Measurements from ENCODE around the gene CDYL2. TPM values are rescaled to one million over a fixed set of nuclear protein-coding genes. Genes with fewer than 3 reads are reported as not detected.

Gene CDYL2
- total and polyA plus RNA-seq, 4 donors: 8.5 to 15.9 (median 11.7) TPM

- no peaks in the 10 kb centered on the region for H3K36me3 ChIP-seq (ENCODE audit: control insufficient read depth, insufficient read depth, low read length)
- no peak overlapping the region for H3K4me3 ChIP-seq (ENCODE audit: low read depth, low read length)
- 68% methylated on average over 4 of the region's 9 CpGs for WGBS (ENCODE audit: insufficient coverage)
These were observed 33.2 kb upstream of the CDYL2 start for GRCh38 chr16:80837533-80838147.

GRCh38 chr16:80836846-80837245 lies 32.4 kb upstream of the CDYL2 start:
- H3K4me1 ChIP-seq (ENCODE audit: control insufficient read depth, insufficient read depth, low read length): no peaks in the 10 kb centered on the region
- no peak for DNase-seq (ENCODE audit: low read depth in 4 of 6, low spot score in 6 of 6)
- no peak overlapping the region for H3K4me3 ChIP-seq (ENCODE audit: low read depth, low read length)
- no peaks in the 10 kb centered on the region for H3K27me3 ChIP-seq (ENCODE audit: control insufficient read depth, insufficient read depth, low read length)
- no peak overlapping the region for H3K27ac ChIP-seq (ENCODE audit: low read depth, low read length)
- WGBS (ENCODE audit: insufficient coverage): 65% methylated on average over 4 of the region's 4 CpGs
- no peaks in the 10 kb centered on the region for H3K36me3 ChIP-seq (ENCODE audit: control insufficient read depth, insufficient read depth, low read length)
- H3K9me3 ChIP-seq (ENCODE audit: control insufficient read depth, insufficient read depth, low read length): no peaks in the 10 kb centered on the region

More at GRCh38 chr16:80837533-80838147, 33.2 kb upstream of the CDYL2 start:
- Histone ChIP-seq H3K27ac (ENCODE audit: low read depth, low read length) (no peak overlapping the region), H3K27me3 (ENCODE audit: control insufficient read depth, insufficient read depth, low read length) (no peaks in the 10 kb centered on the region), H3K9me3 (ENCODE audit: control insufficient read depth, insufficient read depth, low read length) (no peaks in the 10 kb centered on the region), H3K4me1 (ENCODE audit: control insufficient read depth, insufficient read depth, low read length) (no peaks in the 10 kb centered on the region)
- DNase-seq (ENCODE audit: low read depth in 4 of 6, low spot score in 6 of 6): no peak

- H3K9me3 ChIP-seq (ENCODE audit: control insufficient read depth, insufficient read depth, low read length): no peaks in the 10 kb centered on the region
- H3K36me3 ChIP-seq (ENCODE audit: control insufficient read depth, insufficient read depth, low read length): no peaks in the 10 kb centered on the region
- DNase-seq (ENCODE audit: low read depth in 4 of 6, low spot score in 6 of 6): no peak
- no peaks in the 10 kb centered on the region for H3K27me3 ChIP-seq (ENCODE audit: control insufficient read depth, insufficient read depth, low read length)
- H3K4me1 ChIP-seq (ENCODE audit: control insufficient read depth, insufficient read depth, low read length): no peaks in the 10 kb centered on the region
- no peak overlapping the region for H3K27ac ChIP-seq (ENCODE audit: low read depth, low read length)
- no CpG with 5 or more reads among the region's 5 CpGs for WGBS (ENCODE audit: insufficient coverage)
- no peak overlapping the region for H3K4me3 ChIP-seq (ENCODE audit: low read depth, low read length)
These were observed 31.8 kb upstream of the CDYL2 start for GRCh38 chr16:80836202-80836601.

DNA sequence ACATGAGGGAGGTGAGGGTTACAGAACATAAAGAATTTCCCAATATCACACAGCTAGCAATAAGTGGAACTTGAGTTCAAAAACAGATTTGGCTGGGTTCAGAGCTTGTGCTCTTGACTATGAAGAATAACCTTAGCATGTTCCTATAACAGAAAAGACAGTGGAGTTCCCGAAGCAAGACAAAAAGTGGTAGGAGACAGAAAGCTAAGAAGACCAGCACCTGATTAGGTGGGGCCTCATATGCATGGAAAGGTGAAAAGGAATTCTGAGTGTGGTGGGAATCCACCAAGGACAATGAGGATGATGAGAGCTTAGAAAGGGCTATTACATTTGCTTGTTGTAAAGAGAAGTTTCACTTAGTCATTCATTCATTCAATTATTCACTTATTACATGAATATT lies 26.6 kb upstream of the CDYL2 start:
- Histone ChIP-seq H3K4me1 (ENCODE audit: control insufficient read depth, insufficient read depth, low read length) (no peaks in the 10 kb centered on the region), H3K9me3 (ENCODE audit: control insufficient read depth, insufficient read depth, low read length) (no peaks in the 10 kb centered on the region), H3K36me3 (ENCODE audit: control insufficient read depth, insufficient read depth, low read length) (no peaks in the 10 kb centered on the region), H3K4me3 (ENCODE audit: low read depth, low read length) (no peak overlapping the region), H3K27me3 (ENCODE audit: control insufficient read depth, insufficient read depth, low read length) (no peaks in the 10 kb centered on the region), H3K27ac (ENCODE audit: low read depth, low read length) (no peak overlapping the region)
- 82% methylated on average over 1 of the region's 1 CpG for WGBS (ENCODE audit: insufficient coverage)
- no peak for DNase-seq (ENCODE audit: low read depth in 4 of 6, low spot score in 6 of 6)

GRCh38 chr16:80828495-80828894 lies 24.1 kb upstream of the CDYL2 start:
- Histone ChIP-seq H3K27me3 (ENCODE audit: control insufficient read depth, insufficient read depth, low read length) (no peaks in the 10 kb centered on the region), H3K36me3 (ENCODE audit: control insufficient read depth, insufficient read depth, low read length) (no peaks in the 10 kb centered on the region), H3K4me1 (ENCODE audit: control insufficient read depth, insufficient read depth, low read length) (no peaks in the 10 kb centered on the region), H3K4me3 (ENCODE audit: low read depth, low read length) (no peak overlapping the region), H3K27ac (ENCODE audit: low read depth, low read length) (no peak overlapping the region), H3K9me3 (ENCODE audit: control insufficient read depth, insufficient read depth, low read length) (no peaks in the 10 kb centered on the region)
- WGBS (ENCODE audit: insufficient coverage): 67% methylated on average over 1 of the region's 4 CpGs
- no peak for DNase-seq (ENCODE audit: low read depth in 4 of 6, low spot score in 6 of 6)

DNA sequence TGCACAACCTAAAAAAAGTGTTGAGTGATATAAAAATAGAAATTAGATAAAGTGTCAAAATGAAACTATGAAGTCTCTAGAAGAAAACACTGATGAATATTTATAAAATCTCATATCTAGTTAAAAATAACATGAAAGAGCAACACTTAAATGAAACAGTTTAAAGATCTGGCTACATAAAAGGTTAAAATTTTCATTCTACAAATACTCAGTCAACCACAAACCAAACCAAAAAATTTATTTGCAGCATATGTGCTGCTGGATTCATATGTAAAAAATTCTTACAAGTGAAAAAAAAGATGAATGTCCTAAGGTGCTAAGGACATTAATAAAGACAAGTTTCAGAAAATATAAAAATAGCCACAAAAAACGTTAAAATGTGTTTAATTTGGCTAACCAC lies 22.6 kb upstream of the CDYL2 start:
- DNase-seq (ENCODE audit: low read depth in 4 of 6, low spot score in 6 of 6): no peak
- no peak overlapping the region for H3K27ac ChIP-seq (ENCODE audit: low read depth, low read length)
- no peak overlapping the region for H3K4me3 ChIP-seq (ENCODE audit: low read depth, low read length)
- no peaks in the 10 kb centered on the region for H3K4me1 ChIP-seq (ENCODE audit: control insufficient read depth, insufficient read depth, low read length)
- H3K27me3 ChIP-seq (ENCODE audit: control insufficient read depth, insufficient read depth, low read length): no peaks in the 10 kb centered on the region
- H3K36me3 ChIP-seq (ENCODE audit: control insufficient read depth, insufficient read depth, low read length): no peaks in the 10 kb centered on the region
- no CpG with 5 or more reads among the region's 1 CpG for WGBS (ENCODE audit: insufficient coverage)
- H3K9me3 ChIP-seq (ENCODE audit: control insufficient read depth, insufficient read depth, low read length): no peaks in the 10 kb centered on the region

DNA sequence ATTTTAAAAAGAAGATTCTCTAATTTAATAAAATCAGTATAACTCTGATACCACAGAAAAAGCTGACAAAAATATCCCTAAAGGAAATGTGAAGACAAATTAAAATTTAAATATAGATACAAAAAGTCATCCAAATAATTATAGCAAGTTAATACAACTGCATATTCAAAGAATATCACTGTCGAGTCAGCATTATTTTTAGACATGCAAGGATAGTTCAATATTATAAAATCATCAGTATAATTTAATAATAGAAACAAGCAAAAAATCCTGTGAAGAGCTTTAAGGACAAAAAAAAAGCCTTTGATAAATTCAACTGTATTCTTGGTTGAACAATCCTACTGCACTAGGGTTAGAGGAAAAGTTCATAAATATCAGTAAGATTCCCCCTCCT lies 21.0 kb upstream of the CDYL2 start:
- Histone ChIP-seq H3K27ac (ENCODE audit: low read depth, low read length) (no peak overlapping the region), H3K36me3 (ENCODE audit: control insufficient read depth, insufficient read depth, low read length) (no peaks in the 10 kb centered on the region), H3K4me1 (ENCODE audit: control insufficient read depth, insufficient read depth, low read length) (no peaks in the 10 kb centered on the region), H3K4me3 (ENCODE audit: low read depth, low read length) (no peak overlapping the region), H3K27me3 (ENCODE audit: control insufficient read depth, insufficient read depth, low read length) (no peaks in the 10 kb centered on the region), H3K9me3 (ENCODE audit: control insufficient read depth, insufficient read depth, low read length) (no peaks in the 10 kb centered on the region)
- no peak for DNase-seq (ENCODE audit: low read depth in 4 of 6, low spot score in 6 of 6)
- WGBS (ENCODE audit: insufficient coverage): no CpG with 5 or more reads among the region's 1 CpG

DNA sequence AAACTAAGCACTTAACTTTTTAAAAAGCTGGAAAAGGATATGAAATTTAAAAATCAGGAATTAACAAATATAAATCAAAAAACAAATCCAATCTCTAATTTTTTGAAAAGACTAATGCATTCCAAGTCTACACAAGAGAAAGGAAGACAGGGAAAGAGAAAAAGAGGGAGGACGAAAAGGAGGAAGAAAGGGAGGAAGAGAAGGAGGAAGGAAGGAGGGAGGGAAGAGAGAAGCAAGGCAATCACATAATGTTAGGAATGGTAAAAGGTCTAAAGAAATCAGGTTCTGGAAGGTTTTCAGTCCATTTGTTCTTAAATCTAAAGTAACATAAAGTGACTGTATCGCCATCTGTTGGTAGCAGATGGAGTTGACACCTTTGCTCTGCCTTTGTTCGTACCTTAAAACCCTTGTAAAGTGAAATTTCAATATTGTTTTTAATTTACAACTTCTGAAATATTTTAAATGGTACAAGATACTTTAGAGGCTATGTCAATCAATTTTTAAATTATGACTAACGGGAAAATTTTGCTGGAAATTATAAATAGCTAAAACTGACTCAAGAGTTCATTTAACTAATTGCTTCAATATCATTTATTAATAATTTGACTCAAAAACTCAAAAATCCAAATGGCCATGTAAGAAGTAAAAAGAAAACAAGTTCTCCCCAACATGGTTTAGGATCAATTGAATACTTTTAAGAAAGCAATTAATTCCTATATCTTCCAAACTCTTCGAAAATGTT lies 20.4 kb upstream of the CDYL2 start:
- Histone ChIP-seq H3K27ac (ENCODE audit: low read depth, low read length) (no peak overlapping the region), H3K4me3 (ENCODE audit: low read depth, low read length) (no peak overlapping the region), H3K36me3 (ENCODE audit: control insufficient read depth, insufficient read depth, low read length) (no peaks in the 10 kb centered on the region), H3K9me3 (ENCODE audit: control insufficient read depth, insufficient read depth, low read length) (no peaks in the 10 kb centered on the region), H3K4me1 (ENCODE audit: control insufficient read depth, insufficient read depth, low read length) (no peaks in the 10 kb centered on the region), H3K27me3 (ENCODE audit: control insufficient read depth, insufficient read depth, low read length) (no peaks in the 10 kb centered on the region)
- peak in 3 of 6 donors; percentile 25 to 74 (median 52) for DNase-seq (ENCODE audit: low read depth in 4 of 6, low spot score in 6 of 6)
- WGBS (ENCODE audit: insufficient coverage): 29% methylated on average over 1 of the region's 5 CpGs

- H3K4me1 ChIP-seq (ENCODE audit: control insufficient read depth, insufficient read depth, low read length): no peaks in the 10 kb centered on the region
These were observed 15.6 kb upstream of the CDYL2 start for GRCh38 chr16:80819988-80820387.

GRCh38 chr16:80816356-80816755 lies 12.0 kb upstream of the CDYL2 start:
- Histone ChIP-seq H3K27me3 (ENCODE audit: control insufficient read depth, insufficient read depth, low read length) (no peaks in the 10 kb centered on the region), H3K4me1 (ENCODE audit: control insufficient read depth, insufficient read depth, low read length) (no peaks in the 10 kb centered on the region), H3K4me3 (ENCODE audit: low read depth, low read length) (no peak overlapping the region), H3K27ac (ENCODE audit: low read depth, low read length) (no peak overlapping the region), H3K36me3 (ENCODE audit: control insufficient read depth, insufficient read depth, low read length) (no peaks in the 10 kb centered on the region), H3K9me3 (ENCODE audit: control insufficient read depth, insufficient read depth, low read length) (peaks cover 2% of the 10 kb centered on the region)
- 73% methylated on average over 7 of the region's 7 CpGs for WGBS (ENCODE audit: insufficient coverage)
- DNase-seq (ENCODE audit: low read depth in 4 of 6, low spot score in 6 of 6): no peak

More at GRCh38 chr16:80819988-80820387, 15.6 kb upstream of the CDYL2 start:
- DNase-seq (ENCODE audit: low read depth in 4 of 6, low spot score in 6 of 6): no peak
- H3K27me3 ChIP-seq (ENCODE audit: control insufficient read depth, insufficient read depth, low read length): no peaks in the 10 kb centered on the region
- no peak overlapping the region for H3K4me3 ChIP-seq (ENCODE audit: low read depth, low read length)
- H3K9me3 ChIP-seq (ENCODE audit: control insufficient read depth, insufficient read depth, low read length): peaks cover 2% of the 10 kb centered on the region
- 100% methylated on average over 2 of the region's 2 CpGs for WGBS (ENCODE audit: insufficient coverage)
- no peak overlapping the region for H3K27ac ChIP-seq (ENCODE audit: low read depth, low read length)
- no peaks in the 10 kb centered on the region for H3K36me3 ChIP-seq (ENCODE audit: control insufficient read depth, insufficient read depth, low read length)

Measured in spinal cord (tissue), 10 donors.